Fibroblast of lung (primary cell): ENCODE results near the gene EPB41. TPM values are rescaled to one million over a fixed set of nuclear protein-coding genes. Genes with fewer than 3 reads are reported as not detected.

Experiments used
- DNase-seq, 2 donors: peaks; one replicate each; pipeline versions ENCODE4 v3.0.0 to v3.0.0-alpha.2; 2010; ENCODE audit warnings: low read depth in 2 of 2
- H2AFZ ChIP-seq: 2 replicates; pipeline ENCODE4 v1.5.1; 2012; ENCODE audit warnings: low read length, control low read depth, inconsistent platforms
- H3K27ac ChIP-seq: 2 replicates; pipeline ENCODE4 v1.5.1; 2011; ENCODE audit warnings: low read length, control low read depth; ENCODE audit not compliant: insufficient read depth
- H3K27me3 ChIP-seq: 2 replicates; pipeline ENCODE4 v1.5.1; 2011; ENCODE audit warnings: mild to moderate bottlenecking, low read length; ENCODE audit not compliant: control insufficient read depth, insufficient read depth
- H3K36me3 ChIP-seq: 2 replicates; pipeline ENCODE4 v1.5.1; 2011; ENCODE audit warnings: low read length; ENCODE audit not compliant: control insufficient read depth, insufficient read depth
- H3K4me1 ChIP-seq: 2 replicates; pipeline ENCODE4 v1.5.1; 2011; ENCODE audit warnings: low read length; ENCODE audit not compliant: control insufficient read depth, insufficient read depth; ENCODE audit errors: extremely low read depth
- H3K4me2 ChIP-seq: 2 replicates; pipeline ENCODE4 v1.5.1; 2011; ENCODE audit warnings: low read length, control low read depth; ENCODE audit not compliant: insufficient read depth; ENCODE audit errors: extremely low read depth
- H3K4me3 ChIP-seq, 4 experiments: fragments of 200-600 bp in 1 of 4; sonication (generic) in 1 of 4; replicated peaks in 1 of 4; 2 replicates each; pipeline ENCODE4 v1.5.1; 2011 to 2016; ENCODE audit warnings: low read length in 4 of 4, low read depth in 3 of 4, mild to moderate bottlenecking in 3 of 4, control low read depth in 2 of 4, inconsistent platforms in 1 of 4, mixed read lengths in 1 of 4; ENCODE audit not compliant: insufficient read depth in 1 of 4; ENCODE audit errors: control extremely low read depth in 1 of 4
- H3K79me2 ChIP-seq: 2 replicates; pipeline ENCODE4 v1.5.1; 2012; ENCODE audit warnings: mild to moderate bottlenecking, low read length, inconsistent platforms; ENCODE audit not compliant: control insufficient read depth, insufficient read depth
- H3K9ac ChIP-seq: 2 replicates; pipeline ENCODE4 v1.5.1; 2011; ENCODE audit warnings: mild to moderate bottlenecking, low read length, control low read depth; ENCODE audit not compliant: insufficient read depth
- H3K9me3 ChIP-seq: 2 replicates; pipeline ENCODE4 v1.5.1; 2012; ENCODE audit warnings: low read depth, low read length; ENCODE audit not compliant: control insufficient read depth, insufficient read depth
- H4K20me1 ChIP-seq: 2 replicates; pipeline ENCODE4 v1.5.1; 2011; ENCODE audit warnings: low read length; ENCODE audit not compliant: control insufficient read depth, insufficient read depth; ENCODE audit errors: extremely low read depth
- CTCF ChIP-seq, 2 donors: IDR thresholded peaks in 1 of 2; conservative IDR thresholded peaks in 1 of 2; 1 replicate in 1 of 2; 2 replicates in 1 of 2; pipeline ENCODE4 v1.5.1; 2011 to 2012; ENCODE audit warnings: low read length in 2 of 2, control low read depth in 1 of 2, inconsistent platforms in 1 of 2, low read depth in 1 of 2, mild to moderate bottlenecking in 1 of 2
- EZH2 ChIP-seq: IDR thresholded peaks from 2 replicates; pipeline ENCODE4 v1.5.1; 2012; ENCODE audit warnings: low read length, control low read depth, mild to moderate bottlenecking; ENCODE audit errors: missing control alignments
- polyA plus RNA-seq, 2 donors: library from polyadenylated mRNA; depleted of rRNA in 1 of 2; stranded (reverse) in 1 of 2; unstranded in 1 of 2; fragments of >200 nt; gene quantifications; 2 replicates each; pipeline ENCODE4 v1.2.1, GENCODE V29; 2011 to 2012; ENCODE audit warnings: missing spikeins in 1 of 2
- total RNA-seq: library from RNA; depleted of rRNA; stranded (reverse); fragments of >200 nt; gene quantifications from 2 replicates; pipeline ENCODE4 v1.2.1, GENCODE V29; 2014

The EPB41 gene
- total and polyA plus RNA-seq, 2 donors (not counting 1 experiment from before 2014, with no cell fraction given): 7.4 to 38.0 TPM

GRCh38 chr1:28984311-28984684 lies 69.9 kb downstream of the EPB41 start:
- Histone ChIP-seq H3K4me1 (no peaks in the 10 kb centered on the region), H2AFZ (no peak overlapping the region)

GRCh38 chr1:28985427-28985826 lies 71.1 kb downstream of the EPB41 start:
- H3K27me3 ChIP-seq: no peaks in the 10 kb centered on the region
- H3K79me2 ChIP-seq: no peaks in the 10 kb centered on the region
- no peaks in the 10 kb centered on the region for H3K36me3 ChIP-seq
- no peak overlapping the region for H2AFZ ChIP-seq
- H3K9ac ChIP-seq: no peak overlapping the region
- TF ChIP-seq EZH2: no peak
- TF ChIP-seq CTCF (conservative IDR thresholded peaks at IDR 0.05 in 1 of 2, IDR thresholded peaks at IDR 0.05 in 1 of 2; ENCODE audit: low read depth in 1 of 2, low read length in 2 of 2): no peak
- H3K9me3 ChIP-seq: no peaks in the 10 kb centered on the region
- no peaks in the 10 kb centered on the region for H4K20me1 ChIP-seq
- H3K4me3 ChIP-seq: no peak overlapping the region
- no peak for DNase-seq
- no peak overlapping the region for H3K4me2 ChIP-seq
- H3K4me1 ChIP-seq: no peaks in the 10 kb centered on the region
- H3K27ac ChIP-seq: no peak overlapping the region

More at GRCh38 chr1:28984311-28984684, 69.9 kb downstream of the EPB41 start:
- Histone ChIP-seq H3K27ac (no peak overlapping the region), H3K4me2 (no peak overlapping the region), H4K20me1 (no peaks in the 10 kb centered on the region), H3K9ac (no peak overlapping the region), H3K36me3 (no peaks in the 10 kb centered on the region), H3K79me2 (no peaks in the 10 kb centered on the region), H3K4me3 (no peak overlapping the region), H3K27me3 (no peaks in the 10 kb centered on the region), H3K9me3 (no peaks in the 10 kb centered on the region)
- no peak for DNase-seq
- TF ChIP-seq EZH2 (no peak), CTCF (conservative IDR thresholded peaks at IDR 0.05 in 1 of 2, IDR thresholded peaks at IDR 0.05 in 1 of 2; ENCODE audit: low read depth in 1 of 2, low read length in 2 of 2) (no peak)

GRCh38 chr1:28986306-28986910 lies 72.0 kb downstream of the EPB41 start:
- Histone ChIP-seq H3K4me3 (no peak overlapping the region), H3K36me3 (no peaks in the 10 kb centered on the region), H3K9ac (no peak overlapping the region), H3K79me2 (no peaks in the 10 kb centered on the region), H4K20me1 (no peaks in the 10 kb centered on the region), H3K4me2 (no peak overlapping the region), H2AFZ (no peak overlapping the region), H3K9me3 (no peaks in the 10 kb centered on the region), H3K4me1 (no peaks in the 10 kb centered on the region), H3K27ac (no peak overlapping the region), H3K27me3 (no peaks in the 10 kb centered on the region)
- no peak for TF ChIP-seq EZH2
- TF ChIP-seq CTCF (conservative IDR thresholded peaks at IDR 0.05 in 1 of 2, IDR thresholded peaks at IDR 0.05 in 1 of 2; ENCODE audit: low read depth in 1 of 2, low read length in 2 of 2): no peak
- no peak for DNase-seq
